Raji (cell line): ENCODE measurements around the gene LRRN4.

Experiments
- POLR2A ChIP-seq: IDR thresholded peaks from 2 replicates; pipeline ENCODE4 v1.6.1; 2011; ENCODE audit warnings: low read depth, low read length, control low read depth; ENCODE audit not compliant: insufficient read depth

Gene LRRN4

DNA sequence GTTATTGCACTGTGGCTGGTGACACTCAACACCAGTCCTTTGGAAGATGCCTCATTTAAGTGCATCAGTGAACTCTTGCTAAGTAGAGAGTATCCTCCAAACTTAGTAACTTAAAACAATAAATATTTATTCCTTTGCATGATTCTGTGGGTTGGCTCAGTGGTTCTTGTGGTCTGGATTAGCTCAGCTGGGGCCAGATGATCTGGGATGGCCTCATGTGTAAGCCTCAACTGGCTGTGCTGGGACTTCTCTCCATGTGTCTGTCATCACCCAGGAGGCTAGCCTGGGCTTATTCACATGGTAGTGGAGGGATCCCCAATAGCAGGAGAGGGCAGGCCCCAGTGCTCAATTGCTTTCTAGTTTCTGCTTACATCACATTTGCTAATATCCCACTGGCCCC is 8.3 kb downstream of the LRRN4 start:
- TF ChIP-seq POLR2A: no peak

DNA sequence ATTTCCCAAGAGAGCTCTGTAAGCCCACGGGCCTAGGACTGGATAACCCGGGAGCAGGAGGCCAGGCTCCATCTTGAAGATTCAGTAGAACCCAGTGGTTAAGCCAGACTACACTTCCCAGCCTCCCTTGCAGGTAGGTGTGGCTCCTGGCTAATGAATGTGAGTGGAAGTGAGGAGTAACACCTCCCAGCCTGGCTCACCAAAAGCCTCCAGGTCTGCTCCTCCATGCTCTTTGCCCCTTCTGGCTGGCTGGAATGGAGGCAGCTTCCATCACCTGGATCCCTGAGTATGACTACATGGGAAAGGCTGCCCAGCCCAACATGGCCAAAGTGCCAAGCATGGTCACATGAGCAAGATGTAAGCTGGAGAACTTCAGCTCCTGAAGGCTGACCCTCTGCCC is 9.7 kb downstream of the LRRN4 start:
- TF ChIP-seq POLR2A: no peak

DNA sequence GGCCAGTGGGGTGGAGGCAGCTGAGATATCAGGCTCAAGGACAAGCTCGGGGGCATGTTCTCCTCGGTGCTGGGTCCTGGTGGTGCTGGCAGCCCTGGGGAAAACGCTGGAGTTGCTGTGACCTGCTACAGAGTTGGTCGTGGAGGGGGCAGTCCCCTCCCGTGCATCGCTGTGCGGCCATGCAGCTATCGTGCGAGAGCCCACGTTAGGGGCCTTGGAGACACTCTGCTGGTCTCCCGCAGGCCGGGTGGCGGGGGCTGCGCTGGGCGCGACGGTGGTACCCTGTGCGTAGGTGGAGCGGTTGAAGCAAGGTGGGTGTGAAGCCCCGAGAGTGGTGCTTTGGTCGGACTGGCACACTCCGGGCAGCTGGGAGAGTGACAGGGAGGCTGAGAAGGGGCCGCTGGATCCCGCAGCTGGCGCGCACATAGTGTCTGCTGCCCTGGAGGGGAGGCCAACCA is 12.0 kb downstream of the LRRN4 start:
- no peak for TF ChIP-seq POLR2A

DNA sequence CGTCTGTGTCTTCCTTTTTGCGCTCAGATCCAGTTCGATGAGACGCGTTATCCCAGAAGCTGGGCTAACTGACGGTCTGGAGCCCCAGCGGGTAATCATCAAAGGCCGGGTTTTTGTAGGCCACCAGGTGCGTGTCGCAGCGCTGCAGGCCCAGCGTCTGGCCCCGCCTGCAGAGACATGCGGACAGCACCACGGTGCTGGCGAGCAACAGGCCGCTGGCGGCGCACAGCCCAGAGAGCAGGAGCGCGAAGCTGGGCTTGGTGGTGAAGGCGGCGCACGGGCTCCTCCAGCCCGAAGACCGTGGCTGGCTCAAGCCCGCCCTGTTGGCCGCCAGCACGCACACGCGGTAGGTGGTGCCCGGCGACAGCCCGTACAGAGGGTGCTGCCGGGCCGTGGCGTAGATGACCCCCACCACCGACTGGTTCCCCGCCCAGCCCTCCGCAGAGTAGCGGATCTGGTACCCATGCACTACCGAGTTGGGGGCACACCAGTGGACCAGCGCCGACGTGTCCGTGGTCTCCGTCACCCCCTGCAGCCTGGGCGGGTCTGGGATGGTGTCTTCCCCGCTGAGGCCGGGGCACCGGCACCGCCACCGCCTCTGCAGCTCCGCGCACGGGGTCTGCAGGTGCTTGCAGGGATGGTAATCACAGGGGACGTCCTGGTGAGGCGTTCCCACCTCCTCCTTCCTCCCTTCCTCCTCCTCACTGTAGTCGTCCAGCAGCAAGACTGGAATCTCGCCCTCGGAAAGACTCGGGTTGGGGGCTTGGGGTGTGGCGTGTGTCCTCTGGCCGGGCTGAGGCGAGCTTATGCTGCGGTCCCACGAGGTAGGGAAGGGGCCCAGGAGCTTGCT is 12.7 kb downstream of the LRRN4 start:
- no peak for TF ChIP-seq POLR2A

DNA sequence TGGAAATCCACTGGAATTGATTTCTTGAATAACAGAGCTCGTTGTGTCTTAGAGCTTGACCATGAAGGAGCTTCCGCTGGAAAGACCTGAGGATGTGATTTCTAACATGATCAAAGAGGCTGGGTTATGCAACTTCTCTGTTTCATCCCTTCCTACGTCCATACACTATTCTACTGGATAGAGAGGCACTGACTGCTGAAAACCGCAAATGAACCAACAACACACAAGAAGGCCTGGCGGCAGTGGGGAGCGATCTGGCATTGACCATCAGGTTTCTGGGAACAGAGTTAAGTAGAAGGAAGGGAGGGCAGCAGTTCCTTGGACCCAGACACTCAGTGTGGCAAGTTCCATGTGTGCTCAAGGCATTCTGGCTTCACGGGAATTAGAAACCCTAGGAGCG is 13.3 kb downstream of the LRRN4 start:
- no peak for TF ChIP-seq POLR2A

DNA sequence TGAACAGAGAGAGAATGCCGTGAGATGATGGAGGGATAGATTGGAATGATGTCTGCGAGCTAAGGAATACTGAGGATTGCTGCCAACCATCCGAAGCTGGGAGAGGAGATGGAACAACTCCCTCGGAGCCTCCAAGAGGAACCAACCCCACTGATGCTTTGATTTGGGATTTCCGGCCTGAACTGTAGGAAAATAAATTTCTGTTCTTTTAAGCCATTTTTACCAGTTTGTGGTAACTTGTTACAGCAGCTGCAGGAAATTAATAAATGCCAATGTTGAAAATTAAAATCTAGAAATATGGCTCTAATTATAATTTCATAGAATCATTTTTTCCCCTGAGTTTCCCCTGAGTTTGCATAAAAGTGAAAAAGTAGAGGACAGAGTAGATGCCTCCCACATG is 14.1 kb downstream of the LRRN4 start:
- TF ChIP-seq POLR2A: no peak

DNA sequence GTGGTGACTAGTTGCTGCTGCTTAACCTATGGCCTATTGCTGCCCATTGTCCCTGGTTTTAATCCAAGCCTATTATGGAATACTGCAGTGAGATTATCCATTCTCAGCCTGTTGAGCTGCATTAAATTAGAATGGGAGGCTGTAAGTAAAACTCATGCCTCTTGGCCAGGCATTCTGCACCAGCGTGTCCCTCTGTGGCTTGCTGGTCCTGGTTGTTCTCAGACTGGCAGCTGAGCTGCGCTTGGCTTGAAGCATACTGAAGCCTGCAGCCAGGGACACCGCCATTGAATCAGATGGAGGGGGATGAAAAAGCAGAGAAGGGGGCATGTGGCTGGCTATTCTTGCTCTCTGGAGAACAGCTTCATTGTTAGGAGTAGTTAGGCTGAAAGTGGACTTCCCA is 15.6 kb downstream of the LRRN4 start:
- no peak for TF ChIP-seq POLR2A

DNA sequence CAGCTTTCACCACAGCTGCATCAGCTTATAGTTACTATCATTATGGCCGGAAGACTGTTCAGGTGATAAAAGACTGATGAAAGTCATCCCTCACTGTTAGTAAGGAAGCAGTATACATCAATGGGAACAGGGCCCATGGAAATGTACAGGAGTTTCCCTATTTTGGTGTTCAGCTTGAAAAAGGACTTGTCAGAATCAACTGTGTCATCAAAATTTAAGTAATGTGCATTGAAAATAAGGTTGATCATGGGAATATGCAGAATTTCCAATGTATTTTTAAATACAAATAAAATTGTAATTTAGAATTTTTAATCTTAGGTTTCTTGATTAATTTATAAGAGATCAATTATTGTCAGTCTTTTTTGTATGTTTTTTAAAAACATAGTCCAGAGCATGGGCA is 16.8 kb downstream of the LRRN4 start:
- no peak for TF ChIP-seq POLR2A

DNA sequence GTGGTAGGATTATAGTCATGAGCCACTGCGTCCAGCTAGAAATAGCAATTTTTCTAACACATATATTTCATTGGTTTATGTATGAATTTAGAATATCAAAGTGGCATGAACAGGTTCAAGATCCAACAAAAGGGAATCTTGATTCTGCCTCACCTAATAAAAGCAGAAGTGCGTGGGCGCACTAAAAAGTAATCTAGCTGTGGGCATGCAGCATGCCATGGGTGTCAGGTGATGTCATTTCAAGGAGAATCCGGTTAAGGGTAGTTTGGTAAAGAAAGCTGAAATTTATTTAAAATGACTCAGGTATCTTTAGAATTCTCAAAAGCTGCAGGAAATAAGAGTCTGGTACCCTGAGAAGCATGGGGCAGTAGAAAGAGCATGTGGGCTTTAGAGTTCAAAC is 17.6 kb downstream of the LRRN4 start:
- no peak for TF ChIP-seq POLR2A

DNA sequence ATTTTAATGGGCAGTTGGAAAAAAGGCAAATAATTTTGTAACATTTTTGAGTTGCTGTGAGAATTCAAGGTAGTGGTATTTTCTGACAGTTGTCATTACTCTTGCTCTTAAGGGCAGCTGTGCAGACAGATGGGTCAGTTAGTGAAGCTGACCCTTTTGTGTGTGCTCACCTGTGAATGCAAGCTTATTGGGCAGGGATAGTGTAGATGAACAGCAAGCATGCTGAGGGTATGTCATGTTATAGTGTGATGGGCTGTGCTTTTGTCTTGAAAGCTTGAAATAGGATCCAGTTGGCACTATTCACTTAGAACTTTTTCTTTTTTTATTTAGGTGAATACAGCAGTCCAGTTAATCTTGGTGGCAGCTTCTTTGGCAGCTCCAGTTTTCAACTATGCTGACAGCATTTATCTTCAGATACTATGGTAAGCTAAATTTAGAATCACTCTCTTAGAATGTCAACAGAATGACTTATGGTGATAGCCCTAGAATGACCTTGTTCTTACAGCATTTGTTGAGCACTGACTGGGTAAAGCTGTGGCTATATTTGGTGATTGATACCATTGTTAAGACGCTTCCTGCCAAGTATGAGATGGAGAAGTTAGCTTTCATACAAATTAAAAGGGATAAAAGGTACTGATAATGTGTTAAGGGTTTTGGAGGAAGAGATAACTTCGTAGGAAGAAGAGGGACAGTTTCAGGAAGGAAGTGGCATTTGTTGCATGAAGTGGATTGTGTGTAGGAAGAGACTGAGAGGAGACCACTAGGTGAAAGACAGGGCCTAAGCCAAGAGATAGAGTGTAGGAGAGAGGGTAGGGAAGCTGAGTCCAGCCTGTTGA is 19.5 kb downstream of the LRRN4 start:
- TF ChIP-seq POLR2A: no peak

DNA sequence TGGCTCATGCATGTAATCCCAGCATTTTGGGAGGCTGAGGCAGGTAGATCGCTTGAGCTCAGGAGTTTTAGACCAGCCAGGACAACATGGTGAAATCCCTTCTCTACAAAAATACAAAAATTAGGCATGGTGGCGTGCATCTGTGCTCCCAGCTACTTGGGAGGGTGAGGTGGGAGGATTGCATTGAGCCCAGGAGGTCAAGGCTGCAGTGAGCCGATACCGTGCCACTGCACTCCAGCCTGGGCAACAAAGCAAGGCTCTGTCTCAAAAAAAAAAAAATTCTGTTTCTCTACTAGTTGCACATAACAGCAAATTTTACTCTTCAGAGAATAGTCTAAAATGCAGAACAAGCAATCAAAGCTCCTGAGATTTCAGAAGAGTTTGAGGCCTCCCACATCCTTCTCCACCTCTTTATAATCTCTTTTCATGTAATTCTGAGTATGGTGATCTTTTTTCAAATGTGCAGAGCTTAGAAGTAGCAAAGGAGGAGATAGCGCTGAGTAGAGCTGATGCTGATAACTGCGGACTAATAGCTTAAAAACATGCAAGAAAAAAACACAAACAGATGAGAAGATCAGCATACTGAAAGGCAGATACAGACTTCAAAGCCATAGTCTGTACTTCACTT is 23.3 kb downstream of the LRRN4 start:
- no peak for TF ChIP-seq POLR2A

DNA sequence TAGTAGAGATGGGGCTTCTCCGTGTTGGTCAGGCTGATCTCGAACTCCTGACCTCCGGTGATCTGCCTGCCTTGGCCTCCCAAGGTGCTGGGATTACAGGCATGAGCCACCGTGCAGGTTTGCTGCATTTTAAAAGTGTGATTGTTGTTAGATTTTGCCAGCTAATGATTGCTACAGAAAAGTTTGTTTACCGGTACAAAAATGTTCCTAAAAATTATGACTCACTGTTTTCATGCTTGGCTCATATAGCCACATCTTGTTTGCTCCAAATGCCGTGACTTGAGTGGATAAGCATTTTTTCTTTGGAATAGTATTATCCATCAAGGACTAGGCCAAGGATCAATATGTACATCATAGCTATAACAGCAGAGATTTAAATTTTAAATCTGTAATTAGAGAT is 24.3 kb downstream of the LRRN4 start:
- TF ChIP-seq POLR2A: no peak

DNA sequence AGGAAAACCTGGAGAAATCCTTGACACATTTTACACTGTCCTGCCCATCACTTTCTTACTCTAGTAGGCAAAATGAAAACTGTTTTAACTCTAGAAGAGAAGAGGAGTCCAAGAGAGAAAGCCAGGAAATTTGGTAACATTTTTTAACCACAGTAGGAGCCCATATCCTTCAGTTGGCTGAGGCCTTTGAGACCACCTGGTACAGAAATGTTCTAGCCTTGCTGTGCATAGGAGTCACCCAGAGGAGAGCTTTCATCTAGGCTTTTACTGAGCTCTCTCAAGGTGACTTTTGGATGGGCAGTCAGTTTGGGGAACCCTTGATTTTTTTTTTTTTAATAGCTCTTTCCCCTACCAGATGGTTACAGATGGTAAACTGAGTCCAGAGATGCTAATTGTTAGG is 25.0 kb downstream of the LRRN4 start:
- TF ChIP-seq POLR2A: no peak

DNA sequence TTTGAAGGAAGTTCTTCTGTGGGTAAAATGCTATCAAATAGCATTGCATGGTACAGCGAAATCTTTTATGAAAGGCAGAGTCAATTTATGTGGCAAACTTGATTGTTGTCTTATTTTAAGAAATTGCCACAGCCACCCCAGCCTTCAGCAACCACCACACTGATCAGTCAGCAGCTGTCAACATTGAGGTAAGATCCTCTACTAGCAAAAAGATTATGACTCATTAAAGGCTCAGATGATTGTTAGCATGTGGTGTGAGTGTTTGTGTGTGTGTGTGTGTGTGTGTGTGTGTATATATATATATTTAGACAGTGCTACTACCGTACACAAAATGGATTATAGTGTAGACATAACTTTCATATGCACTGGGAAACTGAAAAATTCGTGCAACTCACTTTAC is 27.8 kb downstream of the LRRN4 start:
- TF ChIP-seq POLR2A: no peak

DNA sequence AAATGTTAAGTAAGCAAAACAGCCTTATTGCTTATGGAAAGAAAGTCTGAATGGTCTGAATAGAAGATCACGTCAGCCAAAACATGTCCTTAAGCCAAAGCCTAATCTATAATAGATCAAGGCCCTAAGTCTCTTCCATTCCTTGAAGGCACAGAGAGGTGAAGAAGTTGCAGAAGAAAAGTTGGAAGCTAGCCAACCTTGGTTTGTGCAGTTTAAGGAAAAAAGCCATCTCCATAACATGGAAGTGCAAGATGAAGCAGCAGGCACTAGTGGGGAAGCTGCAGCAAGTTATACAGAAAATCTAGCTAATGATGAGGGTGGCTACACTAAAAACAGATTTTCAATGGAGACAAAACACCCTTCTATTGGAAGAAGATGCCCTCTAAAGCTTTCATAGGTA is 29.1 kb downstream of the LRRN4 start:
- no peak for TF ChIP-seq POLR2A

DNA sequence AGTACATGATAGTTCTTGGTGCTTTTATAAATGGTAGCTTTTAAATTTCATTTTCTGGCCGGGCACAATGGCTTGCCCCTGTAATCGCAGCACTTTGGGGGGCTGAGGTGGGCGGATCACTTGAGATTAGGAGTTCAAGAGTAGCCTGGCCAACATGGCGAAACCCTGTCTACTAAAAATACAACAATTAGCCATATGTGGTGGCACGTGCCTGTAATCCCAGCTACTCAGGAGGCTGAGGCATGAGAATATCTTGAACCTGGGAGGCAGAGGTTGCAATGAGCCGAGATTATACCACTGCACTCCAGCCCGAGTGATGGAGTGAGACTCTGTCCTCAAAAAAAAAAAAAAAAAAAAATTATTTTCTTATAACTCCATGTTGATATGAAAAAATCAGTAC is 36.0 kb downstream of the LRRN4 start:
- TF ChIP-seq POLR2A: no peak
